Endothelial cell of umbilical vein (primary cell): ENCODE results near the gene SPATA31D3. TPM values are rescaled to one million over a fixed set of nuclear protein-coding genes. Genes with fewer than 3 reads are reported as not detected.

Experiments
- BruUV-seq: library from RNA; stranded (reverse); fragments of 400-500 nt; replicated peaks from 2 replicates; lab custom pipeline; 2021; lab: Mats Ljungman, UMichigan
- CTCF ChIA-PET: fragments of 300-600, 350-600 bp; sonication (Branson Sonifier 250); formaldehyde crosslinking; loops from one replicate; lab custom pipeline; 2021; ENCODE audit warnings: antibody characterized with exemption, inconsistent platforms; lab: Charles Lee
- POLR2A ChIA-PET: fragments of 300-600, 350-600 bp; sonication (Branson Sonifier 250); formaldehyde crosslinking; loops from one replicate; lab custom pipeline; 2021; ENCODE audit warnings: antibody characterized with exemption, inconsistent platforms; lab: Charles Lee
- DNase-seq: peaks from one replicate; pipeline ENCODE4 v3.0.0-alpha.2; 2011; ENCODE audit warnings: low read depth, low spot score
- FAIRE-seq: peaks from 2 replicates; lab custom pipeline; 2011; peaks lifted over from hg19 to GRCh38; lab: Jason Lieb, UNC
- H2AFZ ChIP-seq: 2 replicates; pipeline ENCODE4 v1.6.0; 2012; ENCODE audit warnings: low read depth, low read length, control low read depth, inconsistent platforms
- H3K27ac ChIP-seq: 2 replicates; pipeline ENCODE4 v1.5.1; 2011; ENCODE audit warnings: low read depth, mild to moderate bottlenecking, control low read depth, low read length, moderate library complexity; ENCODE audit not compliant: insufficient read depth
- H3K27me3 ChIP-seq, 2 experiments: 2 replicates each; pipeline versions ENCODE4 v1.6.0 to v1.6.1; 2011; ENCODE audit warnings: low read length in 2 of 2, mixed read lengths in 1 of 2; ENCODE audit not compliant: control insufficient read depth in 2 of 2, insufficient read depth in 2 of 2
- H3K36me3 ChIP-seq, 2 experiments: 2 replicates in 1 of 2; 3 replicates in 1 of 2; pipeline ENCODE4 v1.5.1; 2011; ENCODE audit warnings: low read length in 2 of 2, mild to moderate bottlenecking in 1 of 2, moderate library complexity in 1 of 2; ENCODE audit not compliant: control insufficient read depth in 2 of 2, insufficient read depth in 2 of 2; ENCODE audit errors: extremely low read depth in 1 of 2
- H3K4me1 ChIP-seq: 3 replicates; pipeline ENCODE4 v1.5.1; 2011; ENCODE audit warnings: mild to moderate bottlenecking, low read length; ENCODE audit not compliant: control insufficient read depth, insufficient read depth; ENCODE audit errors: extremely low read depth
- H3K4me2 ChIP-seq: 2 replicates; pipeline ENCODE4 v1.6.1; 2011; ENCODE audit warnings: low read length, control low read depth, mixed read lengths; ENCODE audit not compliant: insufficient read depth
- H3K4me3 ChIP-seq, 3 experiments: fragments of 200-600 bp in 1 of 3; sonication (generic), shearing (Covaris generic) in 1 of 3; replicated peaks in 1 of 3; 2 replicates each; pipeline ENCODE4 v1.5.1; 2011 to 2016; ENCODE audit warnings: control low read depth in 3 of 3, low read length in 3 of 3, mild to moderate bottlenecking in 2 of 3, inconsistent platforms in 1 of 3, low read depth in 1 of 3, moderate library complexity in 1 of 3; ENCODE audit not compliant: insufficient read depth in 1 of 3
- H3K79me2 ChIP-seq: 2 replicates; pipeline ENCODE4 v1.6.0; 2012; ENCODE audit warnings: low read length, inconsistent platforms; ENCODE audit not compliant: control insufficient read depth, insufficient read depth
- H3K9ac ChIP-seq: replicated peaks from 2 replicates; pipeline ENCODE3; 2011; ENCODE audit warnings: low read length, control low read depth; ENCODE audit not compliant: insufficient read depth; ENCODE audit errors: extremely low read depth
- H3K9me1 ChIP-seq: replicated peaks from 3 replicates; pipeline ENCODE4 v1.6.0; 2011; ENCODE audit warnings: mild to moderate bottlenecking, low read length; ENCODE audit not compliant: control insufficient read depth, insufficient read depth; ENCODE audit errors: extremely low read depth
- H3K9me3 ChIP-seq: replicated peaks from 2 replicates; pipeline ENCODE4 v1.5.1; 2012; ENCODE audit warnings: low read length, inconsistent platforms; ENCODE audit not compliant: control insufficient read depth, insufficient read depth
- H4K20me1 ChIP-seq: replicated peaks from 2 replicates; pipeline ENCODE3; 2011; ENCODE audit warnings: mild to moderate bottlenecking, low read length; ENCODE audit not compliant: control insufficient read depth, insufficient read depth; ENCODE audit errors: extremely low read depth
- CTCF ChIP-seq, 2 donors: IDR thresholded peaks; 1 replicate in 1 of 2; 2 replicates in 1 of 2; pipeline ENCODE4 v1.5.1; 2011; ENCODE audit warnings: low read length in 2 of 2, mild to moderate bottlenecking in 2 of 2, moderate library complexity in 2 of 2, control low read depth in 1 of 2, inconsistent platforms in 1 of 2, low read depth in 1 of 2; ENCODE audit not compliant: insufficient read depth in 1 of 2; ENCODE audit errors: extremely low read depth in 1 of 2
- EZH2 ChIP-seq: IDR thresholded peaks from 2 replicates; pipeline ENCODE4 v1.6.1; 2012; ENCODE audit warnings: borderline replicate concordance, low read depth, mild to moderate bottlenecking, moderate library complexity, low read length, inconsistent platforms; ENCODE audit not compliant: severe bottlenecking
- FOS ChIP-seq: IDR thresholded peaks from 2 replicates; pipeline ENCODE4 v1.6.1; 2011; ENCODE audit warnings: mild to moderate bottlenecking, low read length, moderate library complexity, borderline replicate concordance; ENCODE audit not compliant: insufficient read depth
- GATA2 ChIP-seq: IDR thresholded peaks from 2 replicates; pipeline ENCODE4 v1.7.0; 2011; ENCODE audit warnings: low read depth, mild to moderate bottlenecking, moderate library complexity, mixed read lengths, low read length; ENCODE audit not compliant: insufficient read length, insufficient read depth
- JUN ChIP-seq: IDR thresholded peaks from 2 replicates; pipeline ENCODE4 v1.6.1; 2011; ENCODE audit warnings: borderline replicate concordance, low read depth; ENCODE audit not compliant: insufficient read length, insufficient read depth
- MAX ChIP-seq: IDR thresholded peaks from 2 replicates; pipeline ENCODE4 v1.6.1; 2011; ENCODE audit not compliant: insufficient read depth, insufficient read length
- MYC ChIP-seq: IDR thresholded peaks from one replicate; pipeline ENCODE4 v1.6.1; 2011; ENCODE audit warnings: mild to moderate bottlenecking, low read depth, low read length
- POLR2A ChIP-seq: IDR thresholded peaks from 2 replicates; pipeline ENCODE4 v1.6.1; 2012; ENCODE audit warnings: low read depth, mild to moderate bottlenecking, control low read depth, low read length
- POLR2AphosphoS5 ChIP-seq: IDR thresholded peaks from 2 replicates; pipeline ENCODE4 v1.6.1; 2012; ENCODE audit warnings: low read depth, mild to moderate bottlenecking, control low read depth, low read length, moderate library complexity; ENCODE audit not compliant: insufficient read depth
- dilution Hi-C: fragments of 300-500 bp; cut with MboI; formaldehyde crosslinking; loops from one replicate; pipeline ENCODE4 v1.15.0; 2019; ENCODE audit warnings: low sequenced_read_pairs; ENCODE audit not compliant: extremely low pct_ligation_motif_present
- intact Hi-C: fragments of 100-400 bp; cut with micrococcal nuclease; formaldehyde crosslinking; loops from one replicate; pipeline ENCODE4 v1.10.0; 2022
- polyA plus RNA-seq, 4 experiments: library from polyadenylated mRNA; depleted of rRNA in 3 of 4; stranded (reverse) in 3 of 4; unstranded in 1 of 4; fragments of >200 nt; gene quantifications; 2 replicates each; pipeline versions ENCODE4 v1.2.1 to v1.2.3, GENCODE V29; 2011 to 2012; ENCODE audit warnings: missing spikeins in 1 of 4
- total RNA-seq: library from RNA; stranded (reverse); gene quantifications from 2 replicates; pipeline ENCODE4 v1.2.3, GENCODE V29; 2021

SPATA31D3 gene
- total and polyA plus RNA-seq, 2 donors (not counting 3 experiments of a cell fraction or from before 2014, with no cell fraction given): not detected

GRCh38 chr9:81980568-81980967 is 37.3 kb downstream of the SPATA31D3 start:
- no peaks in the 10 kb centered on the region for H3K79me2 ChIP-seq
- no peak overlapping the region for H3K4me2 ChIP-seq
- DNase-seq (no peak), FAIRE-seq (no peak)
- no peaks in the 10 kb centered on the region for H3K27me3 ChIP-seq
- no peaks in the 10 kb centered on the region for H4K20me1 ChIP-seq
- ChIA-PET CTCF (no interaction called here), POLR2A (no interaction called here)
- no peak overlapping the region for H3K4me3 ChIP-seq
- intact Hi-C loops (loop anchor here (10.0 kb wide), 1 partner anchor 96 kb away; no protein-coding TSS in a partner anchor), dilution Hi-C loops (no loop called here)
- H3K9me1 ChIP-seq: no peaks in the 10 kb centered on the region
- H2AFZ ChIP-seq: no peak overlapping the region
- BruUV-seq: no TSS peak
- no peaks in the 10 kb centered on the region for H3K4me1 ChIP-seq
- H3K9me3 ChIP-seq: no peaks in the 10 kb centered on the region
- no peaks in the 10 kb centered on the region for H3K36me3 ChIP-seq
- no peak overlapping the region for H3K27ac ChIP-seq
- TF ChIP-seq FOS: no peak
- no peak for TF ChIP-seq POLR2A
- TF ChIP-seq JUN: no peak
- no peak for TF ChIP-seq MYC
- TF ChIP-seq EZH2: no peak
- TF ChIP-seq MAX: no peak
- TF ChIP-seq POLR2AphosphoS5: no peak
- TF ChIP-seq GATA2: no peak
- TF ChIP-seq CTCF (IDR thresholded peaks at IDR 0.05; ENCODE audit: extremely low read depth in 1 of 2, insufficient read depth in 1 of 2, low read depth in 1 of 2, low read length in 2 of 2): no peak
- no peak overlapping the region for H3K9ac ChIP-seq
